Osteoblast (primary cell): Measurements from ENCODE around the gene MED17. TPM values are rescaled to one million over a fixed set of nuclear protein-coding genes. Genes with fewer than 3 reads are reported as not detected.

ENCODE experiments used
- DNase-seq: peaks from one replicate; pipeline ENCODE4 v3.0.0; 2011; ENCODE audit warnings: low spot score, mixed read lengths; ENCODE audit not compliant: insufficient read length; ENCODE audit errors: missing footprints
- H2AFZ ChIP-seq: 2 replicates; pipeline ENCODE4 v1.6.0; 2011; ENCODE audit warnings: mild to moderate bottlenecking, low read length
- H3K27ac ChIP-seq: 2 replicates; pipeline ENCODE4 v1.5.1; 2011; ENCODE audit warnings: mild to moderate bottlenecking, low read depth, low read length, moderate library complexity
- H3K27me3 ChIP-seq: 2 replicates; pipeline ENCODE4 v1.6.0; 2012; ENCODE audit warnings: mild to moderate bottlenecking, control low read depth, inconsistent platforms, low read length, moderate library complexity; ENCODE audit not compliant: insufficient read depth
- H3K36me3 ChIP-seq: 2 replicates; pipeline ENCODE4 v1.5.1; 2011; ENCODE audit warnings: mild to moderate bottlenecking, low read length, control low read depth, moderate library complexity; ENCODE audit not compliant: insufficient read depth
- H3K4me1 ChIP-seq: 2 replicates; pipeline ENCODE4 v1.5.1; 2011; ENCODE audit warnings: mild to moderate bottlenecking, low read length, control low read depth, moderate library complexity; ENCODE audit not compliant: insufficient read depth
- H3K4me2 ChIP-seq: 2 replicates; pipeline ENCODE4 v1.6.0; 2011; ENCODE audit warnings: mild to moderate bottlenecking, low read length; ENCODE audit not compliant: insufficient read depth
- H3K4me3 ChIP-seq: fragments of 200-600 bp; sonication (generic); 3 replicates; pipeline ENCODE4 v1.5.1; 2012; ENCODE audit warnings: mild to moderate bottlenecking, low read length, inconsistent platforms; ENCODE audit not compliant: insufficient read depth
- H3K79me2 ChIP-seq: 2 replicates; pipeline ENCODE4 v1.6.0; 2012; ENCODE audit warnings: mild to moderate bottlenecking, low read length, control low read depth, inconsistent platforms; ENCODE audit not compliant: insufficient read depth
- H3K9me3 ChIP-seq: 2 replicates; pipeline ENCODE4 v1.5.1; 2011; ENCODE audit warnings: low read depth, low read length, control low read depth
- H4K20me1 ChIP-seq: 2 replicates; pipeline ENCODE4 v1.6.0; 2012; ENCODE audit warnings: mild to moderate bottlenecking, low read length, control low read depth; ENCODE audit not compliant: insufficient read depth
- CTCF ChIP-seq: IDR thresholded peaks from 2 replicates; pipeline ENCODE4 v1.5.1; 2011; ENCODE audit warnings: mild to moderate bottlenecking, low read depth, low read length, moderate library complexity; ENCODE audit errors: extremely low read depth
- small RNA-seq: library from RNA; depleted of rRNA; stranded (forward); fragments of <200 nt; gene quantifications from one replicate; pipeline ENCODE3, GENCODE V24; 2012
- total RNA-seq: library from RNA; depleted of rRNA; stranded (reverse); fragments of >200 nt; gene quantifications from 2 replicates; pipeline ENCODE4 v1.2.3, GENCODE V29; 2012

The MED17 gene
- total RNA-seq, 1 donor = 32.6 TPM

GRCh38 chr11:93858121-93858775 is 74.2 kb downstream of the MED17 start:
- DNase-seq = no peak

GRCh38 chr11:93861808-93862207 is 77.7 kb downstream of the MED17 start:
- Histone ChIP-seq H3K4me1 (peaks cover 4% of the 10 kb centered on the region), H3K27me3 (no peaks in the 10 kb centered on the region), H3K9me3 (no peaks in the 10 kb centered on the region), H3K36me3 (no peaks in the 10 kb centered on the region), H3K27ac (no peak overlapping the region), H3K4me3 (no peak overlapping the region), H3K4me2 (no peak overlapping the region), H4K20me1 (no peaks in the 10 kb centered on the region), H3K79me2 (no peaks in the 10 kb centered on the region), H2AFZ (peak overlapping the region; percentile 85)
- DNase-seq = no peak
- TF ChIP-seq CTCF = no peak

More at GRCh38 chr11:93858121-93858775, 74.2 kb downstream of the MED17 start:
- no peaks in the 10 kb centered on the region for H3K79me2 ChIP-seq
- no peak for TF ChIP-seq CTCF
- H2AFZ ChIP-seq = no peak overlapping the region
- peaks cover 4% of the 10 kb centered on the region for H3K4me1 ChIP-seq
- no peak overlapping the region for H3K4me3 ChIP-seq
- no peak overlapping the region for H3K27ac ChIP-seq
- no peak overlapping the region for H3K4me2 ChIP-seq
- no peaks in the 10 kb centered on the region for H3K9me3 ChIP-seq
- H4K20me1 ChIP-seq = no peaks in the 10 kb centered on the region
- no peaks in the 10 kb centered on the region for H3K27me3 ChIP-seq
- H3K36me3 ChIP-seq = no peaks in the 10 kb centered on the region

Small RNAs within 50 kb of the gene (small RNA-seq; reads per million reads assigned to genes)
- gene RF00019 (not detected), gene SNORA40 (not detected)

Other genes starting within 250 kb of the MED17 start
- 14.4 and 15.6 TPM in 2 replicates for gene SMCO4, start 240.9 kb upstream of the MED17 start, total RNA-seq
- 19.9 and 21.8 TPM in 2 replicates for gene CEP295, start 122.6 kb upstream of the MED17 start, total RNA-seq
- gene TAF1D, start 42.8 kb upstream of the MED17 start, total RNA-seq = 119 and 126 TPM in 2 replicates
- gene C11orf54, start 42.6 kb upstream of the MED17 start, total RNA-seq = 17.7 and 20.9 TPM in 2 replicates
- gene VSTM5, start 66.3 kb downstream of the MED17 start, total RNA-seq = 0.36 and 1.5 TPM in 2 replicates
- not detected in 2 replicates for gene HEPHL1, start 237.1 kb downstream of the MED17 start, total RNA-seq